GM21825 (cell line): Measurements from ENCODE around the gene SSU72.
"Not testable (repeated sequence)": the region's sequence is repeated elsewhere in the genome, so short reads cannot be mapped to it uniquely, and the experiment has no call there.

Experiments
- ATAC-seq: cut with Tn5 transposase; IDR thresholded peaks from one replicate; pipeline ENCODE4 v1.9.1; 2021; ENCODE audit warnings: mild to moderate bottlenecking, moderate library complexity; ENCODE audit not compliant: unreplicated experiment

The SSU72 gene

GRCh38 chr1:1510912-1511532 is 63.6 kb downstream of the SSU72 start:
- no peak for ATAC-seq

GRCh38 chr1:1509465-1509850 is 65.2 kb downstream of the SSU72 start:
- not testable (repeated sequence) for ATAC-seq

- not testable (repeated sequence) for ATAC-seq
These were observed 65.7 kb downstream of the SSU72 start for GRCh38 chr1:1508775-1509464.

GRCh38 chr1:1507305-1507704 is 67.4 kb downstream of the SSU72 start:
- ATAC-seq, result no peak

- ATAC-seq, result not testable (repeated sequence)
These were observed 68.9 kb downstream of the SSU72 start for GRCh38 chr1:1505801-1506200.

GRCh38 chr1:1505366-1505798 is 69.3 kb downstream of the SSU72 start:
- not testable (repeated sequence) for ATAC-seq

GRCh38 chr1:1504777-1505365 is 69.8 kb downstream of the SSU72 start:
- ATAC-seq, result not testable (repeated sequence)

- not testable (repeated sequence) for ATAC-seq
These were observed 79.1 kb downstream of the SSU72 start for GRCh38 chr1:1495461-1495975.

GRCh38 chr1:1494311-1494710 is 80.4 kb downstream of the SSU72 start:
- not testable (repeated sequence) for ATAC-seq
